Osteocyte (in vitro differentiated cells): ENCODE measurements around the gene TCF23. TPM values are rescaled to one million over a fixed set of nuclear protein-coding genes. Genes with fewer than 3 reads are reported as not detected.
A peak's percentile ranks its signal among the peaks of the same experiment; 100 is the strongest.

Experiments
- DNase-seq: peaks from one replicate; pipeline ENCODE4 v3.0.0; 2021; ENCODE audit warnings: mixed read lengths; ENCODE audit not compliant: unreplicated experiment; ENCODE audit errors: extremely low spot score
- H3K27ac Mint-ChIP-seq: one replicate; pipeline ENCODE4 v1.8.0; 2021; ENCODE audit warnings: mild to moderate bottlenecking, mixed read lengths; ENCODE audit not compliant: unreplicated experiment
- H3K27me3 Mint-ChIP-seq: one replicate; pipeline ENCODE4 v1.8.0; 2021; ENCODE audit warnings: mixed read lengths; ENCODE audit not compliant: unreplicated experiment
- H3K36me3 Mint-ChIP-seq: one replicate; pipeline ENCODE4 v1.8.0; 2021; ENCODE audit warnings: mixed read lengths; ENCODE audit not compliant: unreplicated experiment
- H3K4me1 Mint-ChIP-seq: one replicate; pipeline ENCODE4 v1.8.0; 2021; ENCODE audit warnings: mixed read lengths; ENCODE audit not compliant: unreplicated experiment
- H3K4me3 Mint-ChIP-seq: one replicate; pipeline ENCODE4 v1.8.0; 2021; ENCODE audit warnings: mild to moderate bottlenecking, moderate library complexity, mixed read lengths; ENCODE audit not compliant: unreplicated experiment
- H3K9me3 Mint-ChIP-seq: one replicate; pipeline ENCODE4 v1.8.0; 2021; ENCODE audit warnings: mixed read lengths; ENCODE audit not compliant: unreplicated experiment
- total RNA-seq: library from RNA; stranded (reverse); gene quantifications from 2 replicates; pipeline ENCODE4 v1.2.1, GENCODE V29; 2021
- TF ChIP-seq, protein P1 (sequence below): fragments of 200-600 bp; sonication (generic); IDR thresholded peaks from 2 replicates; pipeline ENCODE4 v1.5.0; 2021; ENCODE audit warnings: antibody characterized with exemption, mild to moderate bottlenecking, moderate library complexity

TCF23 gene
- total RNA-seq, 1 donor from 2014 or later: not detected

DNA sequence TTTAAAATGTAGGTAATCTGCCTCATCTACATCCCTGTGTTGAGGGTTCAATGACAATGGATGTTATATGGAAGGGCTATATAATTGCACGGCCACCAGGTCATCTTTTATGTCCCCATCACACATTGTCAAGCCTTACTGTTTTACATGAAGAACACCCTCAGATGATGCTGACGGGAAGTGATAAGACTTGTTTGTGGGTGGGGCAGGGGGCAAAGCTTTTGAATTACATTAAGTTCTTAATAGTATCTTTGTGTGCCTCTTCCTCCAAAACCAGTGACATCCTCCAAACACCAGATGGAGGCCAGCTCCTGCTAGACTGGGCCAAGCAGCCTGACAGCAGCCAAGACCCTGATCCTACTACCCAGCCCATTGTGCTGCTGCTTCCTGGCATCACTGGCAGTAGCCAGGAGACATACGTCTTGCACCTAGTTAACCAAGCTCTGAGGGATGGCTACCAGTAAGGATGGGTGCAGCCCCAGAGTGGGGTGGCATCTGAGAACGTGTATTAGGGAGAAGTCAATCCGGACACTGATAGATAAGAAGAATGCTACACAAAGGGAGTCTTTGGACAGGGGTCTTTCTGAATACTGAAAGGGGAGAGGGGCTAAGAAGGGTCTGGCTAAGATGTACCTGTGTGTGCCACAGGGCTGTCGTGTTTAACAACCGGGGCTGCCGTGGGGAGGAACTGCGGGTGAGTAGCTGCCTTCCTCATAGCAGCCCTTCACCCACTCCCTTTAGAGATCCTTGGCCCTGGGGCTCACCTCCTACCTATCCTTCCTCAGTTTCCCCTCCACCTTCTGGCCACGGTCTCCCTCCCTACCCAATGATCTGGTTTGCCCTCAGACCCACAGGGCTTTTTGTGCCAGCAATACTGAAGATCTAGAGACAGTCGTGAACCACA, 19.9 kb upstream of the TCF23 start:
- DNase-seq: no peak
- Mint-ChIP-seq H3K27me3 (no peaks in the 10 kb centered on the region), H3K36me3 (peaks cover 25% of the 10 kb centered on the region), H3K4me1 (peaks cover 12% of the 10 kb centered on the region), H3K9me3 (no peaks in the 10 kb centered on the region), H3K27ac (no peak overlapping the region), H3K4me3 (no peak overlapping the region)
- TF ChIP-seq, protein P1, sequence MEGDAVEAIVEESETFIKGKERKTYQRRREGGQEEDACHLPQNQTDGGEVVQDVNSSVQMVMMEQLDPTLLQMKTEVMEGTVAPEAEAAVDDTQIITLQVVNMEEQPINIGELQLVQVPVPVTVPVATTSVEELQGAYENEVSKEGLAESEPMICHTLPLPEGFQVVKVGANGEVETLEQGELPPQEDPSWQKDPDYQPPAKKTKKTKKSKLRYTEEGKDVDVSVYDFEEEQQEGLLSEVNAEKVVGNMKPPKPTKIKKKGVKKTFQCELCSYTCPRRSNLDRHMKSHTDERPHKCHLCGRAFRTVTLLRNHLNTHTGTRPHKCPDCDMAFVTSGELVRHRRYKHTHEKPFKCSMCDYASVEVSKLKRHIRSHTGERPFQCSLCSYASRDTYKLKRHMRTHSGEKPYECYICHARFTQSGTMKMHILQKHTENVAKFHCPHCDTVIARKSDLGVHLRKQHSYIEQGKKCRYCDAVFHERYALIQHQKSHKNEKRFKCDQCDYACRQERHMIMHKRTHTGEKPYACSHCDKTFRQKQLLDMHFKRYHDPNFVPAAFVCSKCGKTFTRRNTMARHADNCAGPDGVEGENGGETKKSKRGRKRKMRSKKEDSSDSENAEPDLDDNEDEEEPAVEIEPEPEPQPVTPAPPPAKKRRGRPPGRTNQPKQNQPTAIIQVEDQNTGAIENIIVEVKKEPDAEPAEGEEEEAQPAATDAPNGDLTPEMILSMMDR: no peak

DNA sequence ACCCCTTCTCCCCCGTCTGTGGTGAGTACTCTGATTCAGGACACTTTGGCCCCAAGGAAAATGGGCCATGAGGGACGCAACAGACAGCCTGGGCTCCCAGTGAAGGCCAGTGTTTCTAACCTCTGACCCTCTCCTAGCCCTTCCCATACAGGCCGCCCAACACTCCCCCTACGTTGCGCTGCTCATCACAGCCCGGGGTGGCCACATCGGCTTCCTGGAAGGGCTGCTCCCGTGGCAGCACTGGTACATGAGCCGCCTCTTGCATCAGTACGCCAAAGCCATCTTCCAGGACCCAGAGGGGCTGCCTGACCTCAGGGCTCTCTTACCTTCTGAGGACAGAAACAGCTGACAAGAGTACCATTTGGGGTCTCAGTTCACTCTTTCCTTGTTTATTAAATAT, 18.4 kb upstream of the TCF23 start:
- Mint-ChIP-seq H3K4me1 (peaks cover 14% of the 10 kb centered on the region), H3K9me3 (no peaks in the 10 kb centered on the region), H3K27me3 (no peaks in the 10 kb centered on the region), H3K27ac (no peak overlapping the region), H3K36me3 (peaks cover 25% of the 10 kb centered on the region), H3K4me3 (no peak overlapping the region)
- no peak for DNase-seq
- TF ChIP-seq, protein P1: no peak

DNA sequence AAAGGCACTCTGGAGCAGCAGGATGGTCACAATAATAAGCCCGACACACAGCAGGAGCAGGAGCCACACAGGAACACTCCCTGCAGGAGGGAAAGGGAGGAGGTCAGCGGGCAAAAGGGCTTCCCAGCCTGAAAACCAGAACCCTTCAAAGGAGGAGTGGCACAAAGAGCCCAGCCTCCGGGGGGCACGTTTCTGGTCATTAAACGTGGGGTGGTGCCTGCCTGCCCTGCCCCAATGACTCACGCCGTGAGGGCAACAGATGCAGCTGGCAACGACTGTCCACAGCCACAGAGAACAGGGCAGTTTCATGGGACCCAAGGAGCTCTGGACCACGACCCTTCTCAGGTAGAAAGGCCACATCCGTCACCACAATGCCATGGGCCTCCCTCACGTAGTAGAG, 17.4 kb upstream of the TCF23 start:
- TF ChIP-seq, protein P1: no peak
- Mint-ChIP-seq H3K27ac (no peak overlapping the region), H3K36me3 (peaks cover 25% of the 10 kb centered on the region), H3K9me3 (no peaks in the 10 kb centered on the region), H3K4me1 (peaks cover 14% of the 10 kb centered on the region), H3K27me3 (no peaks in the 10 kb centered on the region), H3K4me3 (no peak overlapping the region)
- DNase-seq: no peak

DNA sequence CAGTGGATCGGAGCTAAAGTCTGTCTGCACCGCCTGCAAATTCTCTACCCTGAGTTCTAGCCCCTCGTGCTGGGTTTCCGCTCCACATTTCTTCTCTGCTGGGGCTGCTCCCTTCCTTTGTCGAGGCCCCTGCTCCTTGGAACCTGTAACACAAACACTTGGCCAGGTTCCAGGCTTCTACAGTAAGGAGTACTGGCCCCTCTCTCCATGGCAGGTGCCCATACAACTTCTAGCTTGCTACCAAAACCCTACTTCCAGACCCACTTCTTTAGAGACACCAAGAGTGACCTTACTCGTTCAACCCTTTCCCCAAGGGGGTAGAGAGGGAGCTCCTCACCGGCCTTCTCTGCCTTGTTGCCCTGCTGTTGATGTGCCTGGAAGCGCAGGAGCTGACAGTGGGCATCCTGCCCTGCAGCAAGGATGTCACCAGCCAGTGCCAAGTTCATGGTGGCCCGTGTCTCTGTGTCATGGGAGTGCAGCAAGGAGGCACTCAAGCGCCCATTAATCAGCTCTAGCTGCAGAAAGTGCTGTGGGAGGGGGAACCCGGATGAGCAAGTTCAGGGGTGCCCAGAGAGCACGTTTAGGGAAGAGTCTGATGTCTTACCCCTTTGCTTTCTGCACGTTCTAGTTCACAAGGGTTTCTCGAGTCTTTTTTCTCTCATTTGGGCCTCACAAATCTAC, 15.5 kb upstream of the TCF23 start:
- Mint-ChIP-seq H3K4me3 (peak overlapping the region; percentile 94), H3K9me3 (no peaks in the 10 kb centered on the region), H3K27ac (no peak overlapping the region), H3K36me3 (peaks cover 25% of the 10 kb centered on the region), H3K27me3 (peaks cover 5% of the 10 kb centered on the region), H3K4me1 (peaks cover 14% of the 10 kb centered on the region)
- TF ChIP-seq, protein P1: no peak
- DNase-seq: no peak
